Gastroesophageal sphincter (tissue), 4 donors: ENCODE results near the gene STAT5A. TPM values are rescaled to one million over a fixed set of nuclear protein-coding genes. Genes with fewer than 3 reads are reported as not detected.
A peak's percentile ranks its signal among the peaks of the same experiment; 100 is the strongest.

Source experiments
- ATAC-seq: fragments of 150-250 bp; one replicate; pipeline ENCODE4 v1.9.1; 2016; ENCODE audit warnings: mild to moderate bottlenecking, moderate library complexity
- H3K27ac ChIP-seq, 4 donors: fragments of 200-600 bp; sonication (generic) in 3 of 4; 1 replicate in 3 of 4; 2 replicates in 1 of 4; pipeline ENCODE4 v1.5.1; 2016 to 2019
- H3K27me3 ChIP-seq: fragments of 200-600 bp; sonication (generic); one replicate; pipeline ENCODE4 v1.5.1; 2019
- H3K36me3 ChIP-seq, 2 donors: fragments of 200-600 bp; sonication (generic); one replicate each; pipeline ENCODE4 v1.5.1; 2019; ENCODE audit warnings: control low read depth in 1 of 2
- H3K4me1 ChIP-seq, 3 donors: fragments of 200-600 bp; sonication (generic); 1 replicate in 2 of 3; 2 replicates in 1 of 3; pipeline ENCODE4 v1.5.1; 2016 to 2019; ENCODE audit warnings: control low read depth in 2 of 3
- H3K4me3 ChIP-seq, 2 donors: fragments of 200-600 bp; sonication (generic); one replicate each; pipeline ENCODE4 v1.5.1; 2019; ENCODE audit warnings: mild to moderate bottlenecking in 1 of 2, moderate library complexity in 1 of 2
- H3K9me3 ChIP-seq, 3 donors: fragments of 200-600 bp; sonication (generic); one replicate each; pipeline ENCODE4 v1.5.1; 2017 to 2019; ENCODE audit warnings: control low read depth in 2 of 3
- EP300 ChIP-seq: sonication (generic); formaldehyde crosslinking; IDR thresholded peaks from one replicate; pipeline ENCODE4 v1.6.1; 2017; ENCODE audit warnings: antibody characterized with exemption, mild to moderate bottlenecking
- POLR2A ChIP-seq, 2 donors: fragments of 450-650 bp; IDR thresholded peaks; one replicate each; pipeline ENCODE4 v1.6.1; 2017; ENCODE audit warnings: antibody characterized with exemption in 2 of 2, mild to moderate bottlenecking in 2 of 2, moderate library complexity in 1 of 2
- POLR2AphosphoS5 ChIP-seq: sonication (generic); formaldehyde crosslinking; IDR thresholded peaks from one replicate; pipeline ENCODE4 v1.6.1; 2017; ENCODE audit warnings: antibody characterized with exemption
- WGBS, 2 donors: methylation state at CpG; one replicate each; pipeline ENCODE4 v1.1.5; 2018; ENCODE audit warnings: low coverage in 1 of 2; 5-methylcytosine and 5-hydroxymethylcytosine counted together
- total RNA-seq, 4 donors: library from RNA; depleted of rRNA; stranded (reverse); fragments of >200 nt; gene quantifications; one replicate each; pipeline ENCODE4 v1.1.0, GENCODE V29; 2016
- TF ChIP-seq, protein P1 (sequence below), 4 experiments: fragments of 200-600 bp in 2 of 4; fragments of 450-650 bp in 2 of 4; sonication (generic) in 1 of 4; IDR thresholded peaks; one replicate each; pipeline ENCODE4 v1.5.1; 2017 to 2019; ENCODE audit warnings: antibody characterized with exemption in 4 of 4, mild to moderate bottlenecking in 2 of 4, moderate library complexity in 2 of 4

Gene STAT5A
- total RNA-seq, 4 donors from 2014 or later, result 61.8 to 80.8 (median 71.4) TPM

DNA sequence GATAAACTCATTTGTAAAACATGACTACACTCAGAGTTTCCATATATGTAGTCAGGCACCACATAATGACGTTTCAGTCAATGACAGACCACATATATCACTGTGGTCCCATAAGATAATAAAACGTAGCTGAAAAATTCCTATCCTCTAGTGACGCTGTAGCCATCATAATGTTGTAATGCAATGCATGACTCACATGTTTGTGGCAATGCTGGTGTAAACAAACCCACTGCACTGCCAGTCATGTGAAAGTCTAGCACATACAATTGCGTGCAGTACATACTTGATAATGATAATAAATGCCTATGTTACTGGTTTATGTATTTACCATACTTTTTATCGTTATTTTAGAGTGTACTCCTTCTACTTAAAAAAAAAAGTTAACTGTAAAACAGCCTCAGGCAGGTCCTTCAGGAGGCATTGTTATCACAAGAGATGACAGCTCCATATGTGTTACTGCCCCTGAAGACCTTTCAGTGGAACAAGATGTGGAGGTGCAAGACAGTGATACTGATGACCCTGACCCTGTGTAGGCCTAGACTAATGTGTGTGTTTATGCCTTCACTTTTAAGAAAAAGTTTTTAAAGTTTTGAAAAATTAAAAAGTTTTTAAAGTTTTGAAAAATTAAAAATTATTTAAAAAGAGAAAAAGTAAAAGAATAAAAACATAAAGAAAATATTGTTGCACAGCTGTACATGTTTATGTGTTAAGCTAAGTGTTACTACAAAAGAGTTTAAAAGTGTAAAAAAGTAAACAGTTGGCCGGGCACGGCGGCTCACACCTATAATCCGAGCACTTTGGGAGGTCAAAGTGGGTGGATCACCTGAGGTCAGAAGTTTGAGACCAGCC, 21.2 kb upstream of the STAT5A start:
- TF ChIP-seq EP300 (no peak), POLR2AphosphoS5 (peak; percentile 39)

DNA sequence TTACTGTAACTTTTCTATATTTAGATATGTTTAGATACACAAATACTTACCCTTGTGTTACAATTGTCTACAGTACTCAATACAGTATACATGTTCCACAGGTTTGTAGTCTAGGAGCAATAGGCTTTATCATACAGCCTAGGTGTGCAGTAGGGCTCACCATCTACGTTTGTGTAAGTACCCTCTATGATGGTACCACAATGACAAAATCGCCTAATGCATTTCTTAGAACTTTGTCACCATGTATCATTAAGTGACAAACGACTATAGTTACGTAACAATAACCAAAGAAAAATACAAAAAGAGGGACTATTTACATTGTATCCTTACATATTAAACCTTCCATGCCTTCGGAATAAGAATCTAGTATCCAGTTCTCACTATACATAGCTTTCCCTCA, 20.1 kb upstream of the STAT5A start:
- TF ChIP-seq EP300, result no peak
- no peak for ATAC-seq
- H3K36me3 ChIP-seq, result no peaks in the 10 kb centered on the region
- H3K27me3 ChIP-seq, result no peaks in the 10 kb centered on the region
- no peaks in the 10 kb centered on the region for H3K9me3 ChIP-seq
- WGBS, 2 donors, result 81 to 82% methylated on average over 5 of the region's 5 CpGs
- H3K27ac ChIP-seq, result no peak overlapping the region
- H3K4me3 ChIP-seq, result no peak overlapping the region
- peaks cover 0 to 53% (median 2%) of the 10 kb centered on the region in 3 donors for H3K4me1 ChIP-seq

More for the DNA sequence above, 21.2 kb upstream of the STAT5A start:
- no peak for ATAC-seq
- no peak overlapping the region for H3K27ac ChIP-seq
- no peaks in the 10 kb centered on the region for H3K9me3 ChIP-seq
- no peak overlapping the region for H3K4me3 ChIP-seq
- H3K36me3 ChIP-seq, result no peaks in the 10 kb centered on the region
- peaks cover 0 to 42% (median 2%) of the 10 kb centered on the region in 3 donors for H3K4me1 ChIP-seq
- 60 to 63% methylated on average over 9 of the region's 9 CpGs for WGBS, 2 donors
- H3K27me3 ChIP-seq, result no peaks in the 10 kb centered on the region

DNA sequence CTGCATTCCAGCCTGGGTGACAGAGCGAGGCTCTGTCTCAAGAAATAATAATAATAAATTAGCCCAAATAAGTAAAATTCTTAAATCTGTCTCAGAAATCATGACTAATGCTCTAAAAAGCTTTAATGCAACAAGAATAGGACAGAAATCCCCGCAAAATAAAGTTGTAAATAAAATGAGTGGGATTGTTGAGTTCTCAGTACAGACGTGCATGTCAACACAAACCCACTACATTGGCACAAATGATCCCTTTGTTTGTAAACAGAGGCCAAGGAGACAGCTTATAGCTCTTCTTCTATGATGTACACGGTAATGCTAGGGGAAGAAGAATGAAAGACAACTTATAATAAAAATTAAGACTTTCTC, 18.1 kb upstream of the STAT5A start:
- Histone ChIP-seq H3K4me3 (no peak overlapping the region), H3K9me3 (no peaks in the 10 kb centered on the region), H3K36me3 (no peaks in the 10 kb centered on the region), H3K27ac (no peak overlapping the region), H3K4me1 (peaks cover 5 to 73% (median 7%) of the 10 kb centered on the region in 3 donors), H3K27me3 (no peaks in the 10 kb centered on the region)
- 68 to 90% methylated on average over 4 of the region's 4 CpGs for WGBS, 2 donors
- no peak for ATAC-seq
- TF ChIP-seq POLR2AphosphoS5, result no peak
- TF ChIP-seq POLR2A (IDR thresholded peaks at IDR 0.05), result no peak
- TF ChIP-seq EP300, result no peak
- TF ChIP-seq, protein P1, sequence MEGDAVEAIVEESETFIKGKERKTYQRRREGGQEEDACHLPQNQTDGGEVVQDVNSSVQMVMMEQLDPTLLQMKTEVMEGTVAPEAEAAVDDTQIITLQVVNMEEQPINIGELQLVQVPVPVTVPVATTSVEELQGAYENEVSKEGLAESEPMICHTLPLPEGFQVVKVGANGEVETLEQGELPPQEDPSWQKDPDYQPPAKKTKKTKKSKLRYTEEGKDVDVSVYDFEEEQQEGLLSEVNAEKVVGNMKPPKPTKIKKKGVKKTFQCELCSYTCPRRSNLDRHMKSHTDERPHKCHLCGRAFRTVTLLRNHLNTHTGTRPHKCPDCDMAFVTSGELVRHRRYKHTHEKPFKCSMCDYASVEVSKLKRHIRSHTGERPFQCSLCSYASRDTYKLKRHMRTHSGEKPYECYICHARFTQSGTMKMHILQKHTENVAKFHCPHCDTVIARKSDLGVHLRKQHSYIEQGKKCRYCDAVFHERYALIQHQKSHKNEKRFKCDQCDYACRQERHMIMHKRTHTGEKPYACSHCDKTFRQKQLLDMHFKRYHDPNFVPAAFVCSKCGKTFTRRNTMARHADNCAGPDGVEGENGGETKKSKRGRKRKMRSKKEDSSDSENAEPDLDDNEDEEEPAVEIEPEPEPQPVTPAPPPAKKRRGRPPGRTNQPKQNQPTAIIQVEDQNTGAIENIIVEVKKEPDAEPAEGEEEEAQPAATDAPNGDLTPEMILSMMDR (IDR thresholded peaks at IDR 0.05), result no peak

DNA sequence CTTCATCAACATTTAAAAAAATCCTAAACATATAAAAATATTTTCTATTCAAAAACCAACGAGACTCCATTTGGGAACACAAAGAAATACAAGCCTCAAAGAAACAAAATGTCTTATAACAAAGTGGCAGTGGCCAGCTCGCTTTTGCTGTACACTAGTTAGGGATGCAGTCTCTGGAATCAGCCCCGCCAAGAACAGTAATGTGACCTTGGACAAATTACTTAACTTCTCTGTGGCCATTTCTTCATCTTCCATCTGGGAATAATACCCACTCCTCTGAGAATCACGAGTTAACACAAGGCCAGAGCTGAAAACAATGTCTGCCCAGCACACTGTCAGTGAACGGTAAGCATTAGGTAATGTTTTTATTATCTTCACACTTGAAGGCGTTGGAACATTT, 17.7 kb upstream of the STAT5A start:
- 62 to 68% methylated on average over 6 of the region's 6 CpGs for WGBS, 2 donors
- no peak overlapping the region for H3K4me3 ChIP-seq
- no peak for ATAC-seq
- peaks cover 5 to 74% (median 7%) of the 10 kb centered on the region in 3 donors for H3K4me1 ChIP-seq
- H3K36me3 ChIP-seq, result no peaks in the 10 kb centered on the region
- H3K9me3 ChIP-seq, result no peaks in the 10 kb centered on the region
- TF ChIP-seq, protein P1 (IDR thresholded peaks at IDR 0.05), result no peak
- no peak for TF ChIP-seq EP300
- no peak for TF ChIP-seq POLR2A (IDR thresholded peaks at IDR 0.05)
- no peak for TF ChIP-seq POLR2AphosphoS5
- no peak overlapping the region for H3K27ac ChIP-seq
- H3K27me3 ChIP-seq, result no peaks in the 10 kb centered on the region

DNA sequence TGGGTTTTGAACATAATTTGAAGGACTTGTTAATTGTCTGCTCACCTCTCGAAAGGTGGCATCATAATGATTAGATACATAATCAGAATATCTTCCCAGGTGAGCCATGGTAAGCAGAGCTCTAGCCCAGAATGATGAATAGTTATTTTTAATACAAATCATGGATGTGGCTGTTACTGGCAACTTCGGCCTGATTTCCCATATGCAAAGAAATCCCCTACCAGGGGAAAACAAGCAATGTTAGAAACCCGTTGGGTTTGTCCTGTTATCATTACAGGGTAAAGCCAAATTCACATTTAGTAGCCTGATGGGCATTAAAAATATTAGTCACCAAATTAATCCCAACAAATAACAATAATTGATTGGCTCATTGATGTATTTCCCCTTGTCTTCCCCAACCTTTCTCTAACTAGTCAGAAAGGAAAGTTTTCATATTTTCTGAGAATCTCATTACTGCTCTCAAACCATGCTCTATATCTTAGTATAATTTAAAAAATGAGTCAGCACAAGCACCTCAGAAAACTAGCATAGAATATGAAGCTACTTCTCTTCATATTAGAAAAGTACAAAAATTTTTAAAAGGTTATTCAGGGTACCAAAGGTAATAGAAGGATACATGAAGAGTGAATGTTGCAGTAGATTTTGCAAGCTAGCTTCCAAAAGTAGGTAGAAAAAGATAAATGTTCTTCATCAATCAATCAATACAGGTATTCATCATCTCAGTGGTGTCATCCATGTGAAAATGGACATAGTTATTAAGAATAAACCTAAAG, 17.1 kb upstream of the STAT5A start:
- no peak overlapping the region for H3K27ac ChIP-seq
- H3K36me3 ChIP-seq, result no peaks in the 10 kb centered on the region
- H3K27me3 ChIP-seq, result no peaks in the 10 kb centered on the region
- no peaks in the 10 kb centered on the region for H3K9me3 ChIP-seq
- no peak for ATAC-seq
- no peak overlapping the region for H3K4me3 ChIP-seq
- TF ChIP-seq POLR2A (IDR thresholded peaks at IDR 0.05) (no peak), POLR2AphosphoS5 (no peak), EP300 (no peak)
- TF ChIP-seq, protein P1 (IDR thresholded peaks at IDR 0.05), result no peak
- WGBS, 2 donors, result 77 to 81% methylated on average over 3 of the region's 3 CpGs
- H3K4me1 ChIP-seq, result peaks cover 5 to 74% (median 7%) of the 10 kb centered on the region in 3 donors

DNA sequence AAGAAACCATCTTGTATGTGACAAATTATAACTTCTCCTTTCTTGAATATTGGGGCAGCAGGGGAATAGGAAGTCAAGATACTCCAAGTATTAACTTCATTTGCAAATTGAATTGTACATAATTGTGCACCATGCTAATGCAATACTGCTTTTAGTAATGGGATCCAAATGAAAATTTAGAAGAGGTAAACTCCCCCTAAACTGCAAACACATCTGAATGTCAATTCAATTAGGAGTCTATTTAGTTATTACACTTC, 16.6 kb upstream of the STAT5A start:
- no peaks in the 10 kb centered on the region for H3K36me3 ChIP-seq
- TF ChIP-seq EP300, result no peak
- no peak for TF ChIP-seq POLR2AphosphoS5
- TF ChIP-seq POLR2A (IDR thresholded peaks at IDR 0.05), result no peak
- TF ChIP-seq, protein P1 (IDR thresholded peaks at IDR 0.05), result no peak
- H3K27me3 ChIP-seq, result no peaks in the 10 kb centered on the region
- no peaks in the 10 kb centered on the region for H3K9me3 ChIP-seq
- H3K4me3 ChIP-seq, result no peak overlapping the region
- H3K4me1 ChIP-seq, result peaks cover 6 to 72% (median 7%) of the 10 kb centered on the region in 3 donors
- no peak overlapping the region for H3K27ac ChIP-seq
- no peak for ATAC-seq
